Neural cell (in vitro differentiated cells): ENCODE results near the gene STX8. TPM values are rescaled to one million over a fixed set of nuclear protein-coding genes. Genes with fewer than 3 reads are reported as not detected.

Experiments
- H2AFZ ChIP-seq: fragments of 200-600, 300-800 bp; sonication (generic), shearing (Covaris generic); 2 replicates; pipeline ENCODE4 v1.6.0; 2014; ENCODE audit warnings: low read depth, mild to moderate bottlenecking, antibody characterized with exemption, low read length, moderate library complexity
- H3F3A ChIP-seq: fragments of 200-600 bp; shearing (Covaris generic); 2 replicates; pipeline ENCODE4 v1.6.1; 2016; ENCODE audit warnings: mild to moderate bottlenecking, moderate library complexity, mixed read lengths, antibody characterized with exemption, low read length; ENCODE audit not compliant: insufficient read depth, poor library complexity, severe bottlenecking
- H3K27ac ChIP-seq: fragments of 200-600, 300-800 bp; sonication (generic), shearing (Covaris generic); 2 replicates; pipeline ENCODE4 v1.5.1; 2014; ENCODE audit warnings: mild to moderate bottlenecking, low read length, moderate library complexity
- H3K27me3 ChIP-seq: fragments of 300-800, 200-600 bp; sonication (generic), shearing (Covaris generic); 2 replicates; pipeline ENCODE4 v1.6.0; 2014; ENCODE audit warnings: mild to moderate bottlenecking, low read depth, low read length, moderate library complexity; ENCODE audit not compliant: insufficient read depth
- H3K36me3 ChIP-seq: fragments of 300-800, 200-600 bp; sonication (generic), shearing (Covaris generic); 2 replicates; pipeline ENCODE4 v1.5.1; 2014; ENCODE audit warnings: mild to moderate bottlenecking, antibody characterized with exemption, low read length, moderate library complexity; ENCODE audit not compliant: insufficient read depth
- H3K4me2 ChIP-seq: fragments of 300-800, 200-600 bp; sonication (generic), shearing (Covaris generic); 2 replicates; pipeline ENCODE4 v1.6.0; 2014; ENCODE audit warnings: mild to moderate bottlenecking, low read length
- H3K4me3 ChIP-seq: fragments of 300-800, 200-600 bp; sonication (generic), shearing (Covaris generic); 2 replicates; pipeline ENCODE4 v1.5.1; 2014; ENCODE audit warnings: mild to moderate bottlenecking, low read length, moderate library complexity
- H3K79me2 ChIP-seq: fragments of 200-600 bp; shearing (Covaris generic); replicated peaks from 2 replicates; pipeline ENCODE4 v1.6.0; 2014; ENCODE audit warnings: mild to moderate bottlenecking, low read length, moderate library complexity; ENCODE audit not compliant: insufficient read depth
- H3K9ac ChIP-seq: fragments of 300-800, 200-600 bp; sonication (generic), shearing (Covaris generic); 2 replicates; pipeline ENCODE4 v1.6.1; 2016; ENCODE audit warnings: mild to moderate bottlenecking, low read length, mixed read lengths
- H3K9me2 ChIP-seq: fragments of 200-600 bp; shearing (Covaris generic); 2 replicates; pipeline ENCODE4 v1.6.1; 2016; ENCODE audit warnings: mild to moderate bottlenecking, low read length, mixed read lengths; ENCODE audit not compliant: insufficient read depth
- H3K9me3 ChIP-seq: fragments of 200-600, 300-800 bp; sonication (generic), shearing (Covaris generic); 2 replicates; pipeline ENCODE4 v1.6.1; 2016; ENCODE audit warnings: mild to moderate bottlenecking, mixed run types, low read length, moderate library complexity, mixed read lengths
- H4K20me1 ChIP-seq: fragments of 200-600 bp; shearing (Covaris generic); 2 replicates; pipeline ENCODE4 v1.6.1; 2016; ENCODE audit warnings: mild to moderate bottlenecking, mixed run types; ENCODE audit not compliant: insufficient read depth
- EP300 ChIP-seq: fragments of 450-650 bp; conservative IDR thresholded peaks from 2 replicates; pipeline ENCODE4 v1.6.1; 2014; ENCODE audit warnings: antibody characterized with exemption, mild to moderate bottlenecking, moderate library complexity; ENCODE audit not compliant: poor library complexity, severe bottlenecking
- EZH2 ChIP-seq: fragments of 200-600, 300-800 bp; shearing (Covaris generic), sonication (generic); IDR thresholded peaks from 2 replicates; pipeline ENCODE4 v1.6.1; 2014; ENCODE audit warnings: antibody characterized with exemption, low read length, borderline replicate concordance, mild to moderate bottlenecking; ENCODE audit not compliant: insufficient read depth, poor library complexity, severe bottlenecking
- MXI1 ChIP-seq: fragments of 450-650 bp; conservative IDR thresholded peaks from 2 replicates; pipeline ENCODE4 v1.6.1; 2014; ENCODE audit warnings: antibody characterized with exemption, mild to moderate bottlenecking; ENCODE audit not compliant: poor library complexity, severe bottlenecking
- POLR2AphosphoS5 ChIP-seq: IDR thresholded peaks from 2 replicates; pipeline ENCODE4 v1.6.1; 2012
- RAD21 ChIP-seq: fragments of 450-650 bp; conservative IDR thresholded peaks from 2 replicates; pipeline ENCODE4 v1.6.1; 2014; ENCODE audit warnings: antibody characterized with exemption, mild to moderate bottlenecking, moderate library complexity
- REST ChIP-seq: IDR thresholded peaks from 2 replicates; pipeline ENCODE4 v1.6.1; 2012; ENCODE audit warnings: borderline replicate concordance
- SMC3 ChIP-seq: fragments of 450-650 bp; conservative IDR thresholded peaks from 2 replicates; pipeline ENCODE4 v1.6.1; 2014; ENCODE audit warnings: antibody characterized with exemption, mild to moderate bottlenecking, moderate library complexity; ENCODE audit not compliant: poor library complexity
- TAF1 ChIP-seq: IDR thresholded peaks from 2 replicates; pipeline ENCODE4 v1.6.1; 2012; ENCODE audit warnings: low read depth
- polyA plus RNA-seq: library from polyadenylated mRNA; depleted of rRNA; stranded (reverse); fragments of >200 nt; gene quantifications from 2 replicates; pipeline ENCODE4 v1.2.3, GENCODE V29; 2014
- TF ChIP-seq, protein P1 (sequence below): fragments of 450-650 bp; IDR thresholded peaks from 2 replicates; pipeline ENCODE4 v1.5.1; 2014; ENCODE audit warnings: antibody characterized with exemption, mild to moderate bottlenecking, moderate library complexity; ENCODE audit not compliant: poor library complexity, severe bottlenecking

Gene STX8
- polyA plus RNA-seq, 1 donor from 2014 or later = 100 TPM

GRCh38 chr17:9221922-9222180 lies 353.8 kb downstream of the STX8 start:
- Histone ChIP-seq H3K9me3 (no peaks in the 10 kb centered on the region), H4K20me1 (no peaks in the 10 kb centered on the region), H3K9ac (no peak overlapping the region), H3K4me2 (no peak overlapping the region), H2AFZ (no peak overlapping the region), H3K4me3 (no peak overlapping the region), H3K27ac (no peak overlapping the region), H3K79me2 (no peaks in the 10 kb centered on the region), H3K27me3 (no peaks in the 10 kb centered on the region), H3F3A (no peaks in the 10 kb centered on the region), H3K9me2 (no peaks in the 10 kb centered on the region), H3K36me3 (no peaks in the 10 kb centered on the region)
- TF ChIP-seq SMC3 (no peak), RAD21 (no peak), MXI1 (no peak), POLR2AphosphoS5 (no peak), TAF1 (no peak), REST (no peak), EP300 (no peak), EZH2 (no peak)
- TF ChIP-seq, protein P1, sequence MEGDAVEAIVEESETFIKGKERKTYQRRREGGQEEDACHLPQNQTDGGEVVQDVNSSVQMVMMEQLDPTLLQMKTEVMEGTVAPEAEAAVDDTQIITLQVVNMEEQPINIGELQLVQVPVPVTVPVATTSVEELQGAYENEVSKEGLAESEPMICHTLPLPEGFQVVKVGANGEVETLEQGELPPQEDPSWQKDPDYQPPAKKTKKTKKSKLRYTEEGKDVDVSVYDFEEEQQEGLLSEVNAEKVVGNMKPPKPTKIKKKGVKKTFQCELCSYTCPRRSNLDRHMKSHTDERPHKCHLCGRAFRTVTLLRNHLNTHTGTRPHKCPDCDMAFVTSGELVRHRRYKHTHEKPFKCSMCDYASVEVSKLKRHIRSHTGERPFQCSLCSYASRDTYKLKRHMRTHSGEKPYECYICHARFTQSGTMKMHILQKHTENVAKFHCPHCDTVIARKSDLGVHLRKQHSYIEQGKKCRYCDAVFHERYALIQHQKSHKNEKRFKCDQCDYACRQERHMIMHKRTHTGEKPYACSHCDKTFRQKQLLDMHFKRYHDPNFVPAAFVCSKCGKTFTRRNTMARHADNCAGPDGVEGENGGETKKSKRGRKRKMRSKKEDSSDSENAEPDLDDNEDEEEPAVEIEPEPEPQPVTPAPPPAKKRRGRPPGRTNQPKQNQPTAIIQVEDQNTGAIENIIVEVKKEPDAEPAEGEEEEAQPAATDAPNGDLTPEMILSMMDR = no peak

DNA sequence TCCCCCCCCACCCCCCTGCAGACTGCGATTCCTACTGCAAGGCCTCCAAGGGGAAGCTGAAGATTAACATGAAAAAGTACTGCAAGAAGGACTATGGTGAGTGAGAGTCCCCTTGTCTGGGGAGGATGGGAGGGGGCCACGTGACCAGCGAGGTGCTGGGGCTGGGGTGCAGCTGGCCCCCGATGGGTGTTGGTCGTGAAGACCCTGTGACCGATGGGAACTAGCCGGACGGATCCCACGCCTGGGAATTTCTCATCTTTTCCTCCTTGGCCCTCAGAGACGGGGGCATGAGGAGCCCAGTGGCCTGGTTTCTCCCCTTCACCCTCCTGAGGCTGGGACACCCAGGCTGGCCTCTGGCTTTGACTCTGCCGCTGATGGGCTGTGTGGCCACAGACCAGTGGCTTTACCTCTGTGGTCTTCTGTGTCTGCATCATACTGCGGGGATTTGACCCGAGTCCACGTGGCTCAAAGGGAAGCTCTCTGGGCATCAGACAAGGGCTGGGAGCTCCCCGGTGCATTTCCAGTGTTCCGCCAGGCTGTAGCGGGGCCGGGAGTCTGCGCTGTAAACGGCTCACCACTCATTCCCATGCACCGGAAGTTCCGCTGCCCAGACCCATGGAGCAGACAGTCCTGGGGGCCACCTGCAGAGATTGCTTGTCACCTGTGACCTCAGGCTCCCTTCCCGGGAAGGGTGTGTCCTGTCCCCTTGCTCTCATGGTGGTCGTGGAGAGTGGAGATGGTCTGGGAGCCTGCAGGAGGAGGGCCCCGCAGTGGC lies 354.3 kb downstream of the STX8 start:
- Histone ChIP-seq H3K27me3 (no peaks in the 10 kb centered on the region), H3K36me3 (no peaks in the 10 kb centered on the region), H3K4me2 (no peak overlapping the region), H2AFZ (no peak overlapping the region), H3K27ac (no peak overlapping the region), H3K9me2 (no peaks in the 10 kb centered on the region), H3K79me2 (no peaks in the 10 kb centered on the region), H3F3A (no peaks in the 10 kb centered on the region), H3K9me3 (no peaks in the 10 kb centered on the region), H3K9ac (no peak overlapping the region), H4K20me1 (no peaks in the 10 kb centered on the region), H3K4me3 (no peak overlapping the region)
- no peak for TF ChIP-seq TAF1
- TF ChIP-seq, protein P1 = no peak
- no peak for TF ChIP-seq MXI1
- TF ChIP-seq EZH2 = no peak
- no peak for TF ChIP-seq RAD21
- no peak for TF ChIP-seq EP300
- TF ChIP-seq POLR2AphosphoS5 = no peak
- no peak for TF ChIP-seq SMC3
- TF ChIP-seq REST = no peak
